Activated CD4-positive, alpha-beta T cell treated with anti-CD3 and anti-CD28 coated beads for 4 hours (primary cell): ENCODE measurements around the gene DNAJB2.

Source experiments
- DNase-seq, 2 donors: peaks; one replicate each; pipeline ENCODE4 v3.0.0-alpha.2; 2020

DNAJB2 gene

DNA sequence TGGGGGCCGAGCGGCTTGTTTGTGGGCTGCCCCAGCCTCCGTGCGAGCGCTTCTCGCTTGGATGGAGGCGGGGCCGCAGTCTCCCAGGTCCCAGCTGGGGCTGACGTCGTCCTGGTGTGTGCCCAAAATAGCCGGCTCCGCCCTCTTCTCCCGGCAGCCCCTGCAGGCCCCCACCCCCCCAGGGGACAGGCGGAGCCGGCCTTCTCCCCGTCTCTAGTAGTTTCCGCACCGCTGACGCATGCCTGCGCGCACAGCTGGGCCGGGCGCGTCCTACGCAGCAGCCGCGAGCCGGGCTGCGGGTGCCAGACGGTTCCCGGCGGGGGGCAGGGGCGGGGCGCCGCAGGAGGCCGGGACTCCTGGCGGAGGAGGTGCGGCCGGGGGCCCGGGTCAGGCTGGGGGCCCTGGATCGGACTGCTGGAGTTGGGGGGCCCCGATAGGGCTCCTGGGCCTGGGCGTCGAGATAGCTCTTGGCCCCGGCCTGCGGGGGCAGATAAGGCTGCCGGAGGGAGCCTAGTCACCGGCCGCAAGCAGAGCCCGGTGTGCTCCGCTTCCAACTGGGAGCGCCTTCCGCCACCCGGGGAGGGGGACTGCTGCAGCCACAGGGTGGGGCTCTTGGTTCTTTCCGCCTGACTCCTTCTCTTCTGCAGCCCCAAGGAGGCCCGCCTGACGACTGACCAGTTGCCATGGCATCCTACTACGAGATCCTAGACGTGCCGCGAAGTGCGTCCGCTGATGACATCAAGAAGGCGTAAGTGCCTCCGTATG, at the start of gene DNAJB2:
Gene DNAJB2, plus strand, starts transcription at position 216 of the 765 bp plus-strand sequence. Its CDS starts 468 bp downstream, at position 684.
- peak; percentile 99 for DNase-seq

- DNase-seq, result peak in 1 of 2 donors; percentile 35
Observed at GRCh38 chr2:219230059-219230540, 49.1 kb upstream of the DNAJB2 start.

DNA sequence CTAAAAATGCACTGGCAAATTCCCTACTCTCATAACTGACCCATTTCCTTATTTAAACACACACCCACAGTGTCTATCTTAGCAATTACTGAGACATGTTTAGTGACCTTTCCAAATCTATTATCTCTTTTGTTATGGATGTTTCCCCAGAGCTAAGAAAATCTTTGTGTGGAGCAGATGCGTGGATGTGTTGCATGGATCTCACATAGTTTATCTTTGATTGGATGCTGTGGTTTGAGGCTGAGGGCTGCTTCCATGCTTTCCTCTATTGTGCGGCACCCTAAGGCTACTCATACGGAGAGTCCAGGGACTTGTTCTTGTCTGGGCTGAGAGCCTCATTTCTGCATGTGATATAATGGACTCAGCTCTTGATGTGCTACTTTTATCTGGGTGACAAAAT, 44.8 kb upstream of the DNAJB2 start:
- no peak for DNase-seq

DNA sequence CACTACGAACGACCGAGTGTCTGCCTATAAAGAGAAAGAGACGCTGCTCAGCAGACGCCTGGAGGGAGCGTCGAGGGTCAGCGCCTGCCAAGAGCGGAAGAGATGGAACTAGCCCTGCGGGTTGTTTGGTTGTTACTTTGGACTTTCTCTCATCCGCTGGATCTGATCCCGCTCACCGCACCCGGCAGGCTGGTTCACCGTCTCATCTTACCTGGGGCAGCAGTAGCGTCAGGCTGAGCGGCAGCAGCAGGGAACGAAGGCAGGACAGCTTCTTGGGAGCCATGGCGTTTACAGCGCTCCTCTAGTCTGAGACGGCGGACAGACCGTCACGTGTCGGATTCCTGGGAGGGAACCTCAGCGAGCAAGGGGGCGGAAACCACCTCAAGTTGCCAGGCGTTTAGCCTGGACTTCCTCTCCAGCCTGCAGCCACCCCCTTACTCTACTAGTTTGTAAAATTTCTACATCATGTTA, 35.8 kb upstream of the DNAJB2 start:
- DNase-seq, result no peak

- no peak for DNase-seq
Observed at GRCh38 chr2:219244789-219245147, 34.4 kb upstream of the DNAJB2 start.

GRCh38 chr2:219245148-219245898, 33.8 kb upstream of the DNAJB2 start, which contains the start of the genes GLB1L and STK16:
TSS of gene GLB1L (minus strand) at chr2:219245444. CDS start at chr2:219243573, 1,871 bp downstream.
TSS of gene STK16 (plus strand) at chr2:219245479. CDS start at chr2:219246000, 521 bp downstream.
- DNase-seq, result peak; percentile 82 to 83

DNA sequence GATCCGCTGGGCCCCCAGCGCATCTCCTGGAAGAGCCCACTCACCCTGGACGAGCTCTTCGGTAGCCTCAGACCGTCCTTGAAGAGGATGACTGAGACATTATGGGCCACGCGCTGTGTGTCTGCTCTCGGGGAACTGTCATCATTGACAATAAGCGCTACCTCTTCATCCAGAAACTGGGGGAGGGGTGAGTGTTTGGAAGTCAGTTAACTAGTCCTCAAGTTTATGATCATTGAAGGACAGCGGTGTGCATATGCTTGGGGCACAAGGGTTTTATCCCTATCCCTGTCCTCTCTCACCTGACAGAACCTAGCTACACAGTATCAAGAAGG, 33.3 kb upstream of the DNAJB2 start:
- DNase-seq, result peak in 1 of 2 donors; percentile 30

- no peak for DNase-seq
Observed at GRCh38 chr2:219246559-219246958, 32.6 kb upstream of the DNAJB2 start.

GRCh38 chr2:219247678-219248642, 31.2 kb upstream of the DNAJB2 start:
- DNase-seq, result peak; percentile 67 to 75

GRCh38 chr2:219248845-219249202, 30.3 kb upstream of the DNAJB2 start:
- DNase-seq, result no peak

- DNase-seq, result peak; percentile 40 to 44
Observed at GRCh38 chr2:219249203-219249980, 29.8 kb upstream of the DNAJB2 start.

DNA sequence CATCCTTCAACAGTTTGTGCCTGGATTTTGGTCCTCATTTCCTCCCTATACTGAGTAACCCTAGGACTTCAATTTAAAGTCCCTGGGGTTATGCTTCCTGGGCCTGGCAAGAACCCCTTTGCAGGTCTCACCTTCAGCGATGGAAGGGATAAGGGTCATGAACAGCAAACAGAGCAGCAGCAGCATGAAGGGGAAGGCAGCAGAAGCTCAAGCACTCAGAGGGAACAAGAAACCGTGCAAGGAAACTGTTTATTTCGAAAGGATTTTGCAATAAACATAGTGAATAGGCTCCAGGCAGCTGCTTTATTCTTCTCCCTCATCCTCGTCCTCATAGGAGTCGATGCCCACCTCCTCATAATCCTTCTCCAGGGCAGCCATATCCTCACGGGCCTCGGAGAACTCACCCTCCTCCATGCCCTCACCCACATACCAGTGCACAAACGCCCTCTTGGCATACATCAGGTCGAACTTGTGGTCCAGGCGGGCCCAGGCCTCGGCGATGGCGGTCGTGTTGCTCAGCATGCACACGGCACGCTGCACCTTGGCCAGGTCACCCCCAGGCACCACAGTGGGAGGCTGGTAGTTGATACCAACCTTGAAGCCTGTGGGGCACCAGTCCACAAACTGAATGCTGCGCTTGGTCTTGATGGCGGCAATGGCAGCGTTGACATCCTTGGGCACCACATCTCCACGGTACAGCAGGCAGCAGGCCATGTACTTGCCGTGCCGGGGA, 29.0 kb upstream of the DNAJB2 start:
- DNase-seq, result no peak

GRCh38 chr2:219251656-219252055, 27.5 kb upstream of the DNAJB2 start:
- no peak for DNase-seq

GRCh38 chr2:219252084-219252483, 27.1 kb upstream of the DNAJB2 start:
- DNase-seq, result peak; percentile 41 to 46

DNA sequence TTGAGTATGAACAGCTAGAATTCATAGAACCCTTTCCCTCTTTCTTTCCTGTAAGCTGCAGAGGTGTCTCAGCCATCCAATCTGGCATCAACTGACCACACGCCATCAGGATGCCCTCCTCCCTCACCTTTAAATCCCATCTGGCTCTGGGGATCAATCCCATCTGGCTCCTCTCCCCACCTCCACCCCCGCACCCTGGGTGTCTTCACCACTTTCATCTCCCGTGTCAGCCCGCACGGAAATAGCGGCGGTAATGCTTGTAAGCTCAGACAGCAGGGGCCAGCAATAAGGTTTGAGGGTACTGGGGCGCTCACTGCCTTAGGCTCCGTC, 26.6 kb upstream of the DNAJB2 start:
- DNase-seq, result peak; percentile 41 to 49

GRCh38 chr2:219252900-219253752, 26.0 kb upstream of the DNAJB2 start, which contains the start of gene TUBA4B:
TSS of gene TUBA4B (plus strand) at chr2:219253243. CDS start at chr2:219253408, 165 bp downstream.
- peak; percentile 46 to 47 for DNase-seq

GRCh38 chr2:219253753-219254589, 25.2 kb upstream of the DNAJB2 start, which contains the start of gene TUBA4A:
TSS of gene TUBA4A (minus strand) at chr2:219253918. CDS start at chr2:219253858, 60 bp downstream.
- peak; percentile 89 to 92 for DNase-seq

GRCh38 chr2:219254590-219255201, 24.5 kb upstream of the DNAJB2 start:
- peak; percentile 44 to 50 for DNase-seq
